ENCODE measurements around the gene CR1L. TPM values are rescaled to one million over a fixed set of nuclear protein-coding genes. Genes with fewer than 3 reads are reported as not detected.

The CR1L gene
- total and polyA plus RNA-seq, 9 of the 15 experiments (the other 6 are each of a cell fraction or from before 2014, with no cell fraction given): 10.1 to 74.8 (median 34.3) TPM

DNA sequence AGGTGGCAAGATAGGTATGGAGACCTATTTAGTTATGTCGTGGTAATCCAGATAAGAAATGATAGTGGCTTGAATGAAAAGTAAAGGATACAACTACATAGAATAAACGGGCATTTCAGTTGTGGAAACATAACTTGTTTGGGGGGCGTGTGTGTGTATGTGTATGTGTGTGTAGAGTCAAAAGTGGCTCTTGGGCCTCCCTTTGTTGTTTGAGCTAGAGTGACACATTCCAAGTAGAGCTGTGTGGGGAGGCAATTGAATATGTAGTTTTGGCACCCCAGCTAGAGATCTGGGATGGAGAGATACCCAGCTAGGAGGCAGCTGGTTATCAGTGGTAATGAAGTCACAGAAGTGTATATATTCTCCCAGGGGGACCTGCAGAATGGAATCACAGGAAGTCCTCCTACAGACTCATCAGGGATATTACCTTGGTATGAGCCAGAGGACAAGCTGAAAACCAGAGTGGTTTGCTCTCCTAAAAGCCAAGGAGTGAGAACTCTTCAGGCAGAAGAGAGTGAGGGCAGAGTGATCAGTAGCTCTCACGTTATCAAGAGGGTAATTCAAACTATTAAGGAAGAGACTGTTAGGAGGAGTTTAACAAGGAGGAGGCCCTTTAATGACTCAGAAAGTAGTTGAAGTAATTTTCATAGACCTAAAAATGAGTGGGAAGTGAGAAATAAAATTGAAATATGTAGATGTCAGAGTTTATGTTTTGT lies 5.1 kb downstream of the CR1L start (continued):
- TF ChIP-seq, protein P1, sequence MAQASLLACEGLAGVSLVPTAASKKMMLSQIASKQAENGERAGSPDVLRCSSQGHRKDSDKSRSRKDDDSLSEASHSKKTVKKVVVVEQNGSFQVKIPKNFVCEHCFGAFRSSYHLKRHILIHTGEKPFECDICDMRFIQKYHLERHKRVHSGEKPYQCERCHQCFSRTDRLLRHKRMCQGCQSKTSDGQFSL (CRISPR knock-in tag; IDR thresholded peaks at IDR 0.05): no peak
- TF ChIP-seq, protein P1 (tag; IDR thresholded peaks at IDR 0.05): no peak
- TF ChIP-seq TARDBP (IDR thresholded peaks at IDR 0.05) (no peak), MBD2 (IDR thresholded peaks at IDR 0.05; ENCODE audit: borderline replicate concordance, low read depth) (peak; percentile 82), ZNF12 (CRISPR knock-in tag; IDR thresholded peaks at IDR 0.05) (no peak), ZKSCAN8 (CRISPR knock-in tag; IDR thresholded peaks at IDR 0.05) (peak; percentile 86; the same call in 1 of the 2 replicates), MYNN (IDR thresholded peaks at IDR 0.05) (peak; percentile 82; the same call in 1 of the 2 replicates), MYNN (CRISPR knock-in tag; IDR thresholded peaks at IDR 0.05) (no peak), BRD9 (IDR thresholded peaks at IDR 0.05; ENCODE audit: low read depth, partially characterized antibody) (peak; percentile 61), FOXK1 (CRISPR knock-in tag; IDR thresholded peaks at IDR 0.05; ENCODE audit: borderline replicate concordance) (peak; percentile 59; the same call in 1 of the 2 replicates), POLR2A (conservative IDR thresholded peaks at IDR 0.05) (peak; percentile 39), ZNF77 (CRISPR knock-in tag; IDR thresholded peaks at IDR 0.05) (no peak), ZNF263 (CRISPR knock-in tag; IDR thresholded peaks at IDR 0.05; ENCODE audit: borderline replicate concordance) (no peak; the same call in 1 of the 2 replicates), SIN3A (IDR thresholded peaks at IDR 0.05; ENCODE audit: borderline replicate concordance in 2 of 2, control insufficient read depth in 1 of 2, low read depth in 2 of 2, low read length in 2 of 2) (no peak), ZKSCAN1 (IDR thresholded peaks at IDR 0.05; ENCODE audit: low read depth, low read length) (no peak)
- TF ChIP-seq, protein P2, sequence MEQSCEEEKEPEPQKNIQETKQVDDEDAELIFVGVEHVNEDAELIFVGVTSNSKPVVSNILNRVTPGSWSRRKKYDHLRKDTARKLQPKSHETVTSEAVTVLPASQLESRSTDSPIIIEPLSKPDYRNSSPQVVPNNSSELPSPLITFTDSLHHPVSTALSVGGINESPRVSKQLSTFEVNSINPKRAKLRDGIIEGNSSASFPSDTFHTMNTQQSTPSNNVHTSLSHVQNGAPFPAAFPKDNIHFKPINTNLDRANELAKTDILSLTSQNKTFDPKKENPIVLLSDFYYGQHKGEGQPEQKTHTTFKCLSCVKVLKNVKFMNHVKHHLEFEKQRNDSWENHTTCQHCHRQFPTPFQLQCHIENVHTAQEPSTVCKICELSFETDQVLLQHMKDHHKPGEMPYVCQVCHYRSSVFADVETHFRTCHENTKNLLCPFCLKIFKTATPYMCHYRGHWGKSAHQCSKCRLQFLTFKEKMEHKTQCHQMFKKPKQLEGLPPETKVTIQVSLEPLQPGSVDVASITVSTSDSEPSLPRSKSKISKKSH (CRISPR knock-in tag; IDR thresholded peaks at IDR 0.05): no peak
- TF ChIP-seq, protein P3, sequence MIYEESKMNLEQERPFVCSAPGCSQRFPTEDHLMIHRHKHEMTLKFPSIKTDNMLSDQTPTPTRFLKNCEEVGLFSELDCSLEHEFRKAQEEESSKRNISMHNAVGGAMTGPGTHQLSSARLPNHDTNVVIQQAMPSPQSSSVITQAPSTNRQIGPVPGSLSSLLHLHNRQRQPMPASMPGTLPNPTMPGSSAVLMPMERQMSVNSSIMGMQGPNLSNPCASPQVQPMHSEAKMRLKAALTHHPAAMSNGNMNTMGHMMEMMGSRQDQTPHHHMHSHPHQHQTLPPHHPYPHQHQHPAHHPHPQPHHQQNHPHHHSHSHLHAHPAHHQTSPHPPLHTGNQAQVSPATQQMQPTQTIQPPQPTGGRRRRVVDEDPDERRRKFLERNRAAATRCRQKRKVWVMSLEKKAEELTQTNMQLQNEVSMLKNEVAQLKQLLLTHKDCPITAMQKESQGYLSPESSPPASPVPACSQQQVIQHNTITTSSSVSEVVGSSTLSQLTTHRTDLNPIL (CRISPR knock-in tag; IDR thresholded peaks at IDR 0.05): no peak
- TF ChIP-seq, protein P4, sequence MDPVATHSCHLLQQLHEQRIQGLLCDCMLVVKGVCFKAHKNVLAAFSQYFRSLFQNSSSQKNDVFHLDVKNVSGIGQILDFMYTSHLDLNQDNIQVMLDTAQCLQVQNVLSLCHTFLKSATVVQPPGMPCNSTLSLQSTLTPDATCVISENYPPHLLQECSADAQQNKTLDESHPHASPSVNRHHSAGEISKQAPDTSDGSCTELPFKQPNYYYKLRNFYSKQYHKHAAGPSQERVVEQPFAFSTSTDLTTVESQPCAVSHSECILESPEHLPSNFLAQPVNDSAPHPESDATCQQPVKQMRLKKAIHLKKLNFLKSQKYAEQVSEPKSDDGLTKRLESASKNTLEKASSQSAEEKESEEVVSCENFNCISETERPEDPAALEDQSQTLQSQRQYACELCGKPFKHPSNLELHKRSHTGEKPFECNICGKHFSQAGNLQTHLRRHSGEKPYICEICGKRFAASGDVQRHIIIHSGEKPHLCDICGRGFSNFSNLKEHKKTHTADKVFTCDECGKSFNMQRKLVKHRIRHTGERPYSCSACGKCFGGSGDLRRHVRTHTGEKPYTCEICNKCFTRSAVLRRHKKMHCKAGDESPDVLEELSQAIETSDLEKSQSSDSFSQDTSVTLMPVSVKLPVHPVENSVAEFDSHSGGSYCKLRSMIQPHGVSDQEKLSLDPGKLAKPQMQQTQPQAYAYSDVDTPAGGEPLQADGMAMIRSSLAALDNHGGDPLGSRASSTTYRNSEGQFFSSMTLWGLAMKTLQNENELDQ (CRISPR knock-in tag; IDR thresholded peaks at IDR 0.05; ENCODE audit: borderline replicate concordance): no peak
- TF ChIP-seq, protein P5, sequence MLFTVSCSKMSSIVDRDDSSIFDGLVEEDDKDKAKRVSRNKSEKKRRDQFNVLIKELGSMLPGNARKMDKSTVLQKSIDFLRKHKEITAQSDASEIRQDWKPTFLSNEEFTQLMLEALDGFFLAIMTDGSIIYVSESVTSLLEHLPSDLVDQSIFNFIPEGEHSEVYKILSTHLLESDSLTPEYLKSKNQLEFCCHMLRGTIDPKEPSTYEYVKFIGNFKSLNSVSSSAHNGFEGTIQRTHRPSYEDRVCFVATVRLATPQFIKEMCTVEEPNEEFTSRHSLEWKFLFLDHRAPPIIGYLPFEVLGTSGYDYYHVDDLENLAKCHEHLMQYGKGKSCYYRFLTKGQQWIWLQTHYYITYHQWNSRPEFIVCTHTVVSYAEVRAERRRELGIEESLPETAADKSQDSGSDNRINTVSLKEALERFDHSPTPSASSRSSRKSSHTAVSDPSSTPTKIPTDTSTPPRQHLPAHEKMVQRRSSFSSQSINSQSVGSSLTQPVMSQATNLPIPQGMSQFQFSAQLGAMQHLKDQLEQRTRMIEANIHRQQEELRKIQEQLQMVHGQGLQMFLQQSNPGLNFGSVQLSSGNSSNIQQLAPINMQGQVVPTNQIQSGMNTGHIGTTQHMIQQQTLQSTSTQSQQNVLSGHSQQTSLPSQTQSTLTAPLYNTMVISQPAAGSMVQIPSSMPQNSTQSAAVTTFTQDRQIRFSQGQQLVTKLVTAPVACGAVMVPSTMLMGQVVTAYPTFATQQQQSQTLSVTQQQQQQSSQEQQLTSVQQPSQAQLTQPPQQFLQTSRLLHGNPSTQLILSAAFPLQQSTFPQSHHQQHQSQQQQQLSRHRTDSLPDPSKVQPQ (CRISPR knock-in tag; IDR thresholded peaks at IDR 0.05; ENCODE audit: borderline replicate concordance): no peak

Data from K562 (cell line).